HT-29 (cell line): Measurements from ENCODE around the gene WNT7B. TPM values are rescaled to one million over a fixed set of nuclear protein-coding genes. Genes with fewer than 3 reads are reported as not detected.

Experiments
- DNase-seq: peaks from one replicate; pipeline ENCODE4 v3.0.0-alpha.2; 2015; ENCODE audit warnings: low spot score
- total RNA-seq: library from RNA; depleted of rRNA; stranded (reverse); fragments of >200 nt; shearing (Covaris generic); gene quantifications from 2 replicates; pipeline ENCODE4 v1.2.3, GENCODE V29; 2014

WNT7B gene
- total RNA-seq, 1 experiment from 2014 or later, result 31.4 TPM

DNA sequence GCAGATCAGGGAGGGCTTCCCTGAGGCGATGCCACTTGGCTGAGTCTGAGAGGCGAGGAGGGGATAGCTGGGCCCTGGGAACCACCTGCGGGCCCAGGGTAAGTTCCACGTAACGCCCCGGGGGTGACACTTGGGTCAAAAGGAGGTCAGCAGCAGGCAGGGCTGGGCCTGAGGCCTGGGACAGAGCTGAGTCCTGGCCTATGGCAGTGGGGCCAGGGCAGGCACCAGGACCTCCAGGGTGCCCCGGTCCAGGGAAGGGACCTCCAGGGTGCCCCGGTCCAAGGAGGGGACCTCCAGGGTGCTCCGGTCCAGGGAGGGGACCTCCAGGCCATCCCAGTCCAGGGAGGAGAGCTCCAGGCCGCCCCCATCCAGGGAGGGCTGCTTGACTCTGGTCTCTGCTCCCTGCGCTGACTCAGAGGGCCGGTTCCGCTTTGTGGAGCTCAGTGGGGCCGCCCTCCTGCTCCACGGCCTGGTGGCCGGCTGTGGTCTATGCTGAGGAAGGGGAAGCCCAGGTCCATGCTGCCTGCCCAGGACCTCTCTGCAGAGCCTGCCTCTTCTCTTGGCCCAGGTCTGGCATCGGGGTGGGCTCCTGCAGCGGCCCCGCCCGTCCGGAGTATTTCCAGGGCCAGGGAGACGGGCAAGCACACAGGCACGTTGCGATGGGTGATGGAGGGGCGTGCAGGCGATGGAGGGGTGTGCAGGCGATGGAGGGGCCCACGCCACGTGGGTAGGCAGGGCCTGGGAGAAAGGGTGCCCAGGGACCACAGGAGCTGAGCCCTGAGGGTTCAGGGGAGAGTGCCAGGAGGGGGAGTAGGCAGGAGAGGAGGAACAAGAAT is 19.5 kb upstream of the WNT7B start:
- DNase-seq, result no peak

DNA sequence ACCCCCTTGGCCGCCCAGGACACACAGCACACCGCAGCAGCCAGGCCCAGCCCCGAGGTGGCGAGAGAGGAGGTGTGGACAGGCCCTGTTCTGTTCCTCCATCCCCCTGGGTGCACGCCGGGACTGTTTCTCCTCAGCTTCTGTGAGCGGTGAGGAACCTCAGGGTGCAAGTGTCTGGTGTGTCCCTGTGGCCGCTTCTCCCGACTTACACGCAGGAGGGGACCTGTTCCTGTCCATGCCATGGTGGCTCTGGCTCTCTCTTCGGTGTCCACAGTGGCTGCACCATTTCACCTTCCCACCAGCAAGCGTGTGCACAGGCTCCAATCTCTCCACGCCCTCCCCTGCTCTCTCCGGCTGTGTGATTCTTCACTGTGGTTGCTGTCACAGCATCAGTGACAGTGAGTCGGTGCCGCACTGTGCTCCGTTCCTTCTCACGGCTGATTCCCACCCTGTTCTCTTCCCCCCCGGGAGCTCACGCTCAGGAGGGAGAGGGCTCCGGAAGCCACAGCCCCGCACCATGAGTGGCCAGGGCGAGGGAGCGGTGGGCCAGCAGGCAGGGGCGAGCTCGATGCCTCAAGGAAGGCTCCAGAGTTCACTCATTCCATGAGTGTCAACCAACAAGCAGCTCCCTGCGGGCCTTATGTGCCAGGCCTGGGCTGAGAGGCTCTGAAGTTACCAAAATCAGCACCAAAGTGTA is 18.6 kb upstream of the WNT7B start:
- no peak for DNase-seq

DNA sequence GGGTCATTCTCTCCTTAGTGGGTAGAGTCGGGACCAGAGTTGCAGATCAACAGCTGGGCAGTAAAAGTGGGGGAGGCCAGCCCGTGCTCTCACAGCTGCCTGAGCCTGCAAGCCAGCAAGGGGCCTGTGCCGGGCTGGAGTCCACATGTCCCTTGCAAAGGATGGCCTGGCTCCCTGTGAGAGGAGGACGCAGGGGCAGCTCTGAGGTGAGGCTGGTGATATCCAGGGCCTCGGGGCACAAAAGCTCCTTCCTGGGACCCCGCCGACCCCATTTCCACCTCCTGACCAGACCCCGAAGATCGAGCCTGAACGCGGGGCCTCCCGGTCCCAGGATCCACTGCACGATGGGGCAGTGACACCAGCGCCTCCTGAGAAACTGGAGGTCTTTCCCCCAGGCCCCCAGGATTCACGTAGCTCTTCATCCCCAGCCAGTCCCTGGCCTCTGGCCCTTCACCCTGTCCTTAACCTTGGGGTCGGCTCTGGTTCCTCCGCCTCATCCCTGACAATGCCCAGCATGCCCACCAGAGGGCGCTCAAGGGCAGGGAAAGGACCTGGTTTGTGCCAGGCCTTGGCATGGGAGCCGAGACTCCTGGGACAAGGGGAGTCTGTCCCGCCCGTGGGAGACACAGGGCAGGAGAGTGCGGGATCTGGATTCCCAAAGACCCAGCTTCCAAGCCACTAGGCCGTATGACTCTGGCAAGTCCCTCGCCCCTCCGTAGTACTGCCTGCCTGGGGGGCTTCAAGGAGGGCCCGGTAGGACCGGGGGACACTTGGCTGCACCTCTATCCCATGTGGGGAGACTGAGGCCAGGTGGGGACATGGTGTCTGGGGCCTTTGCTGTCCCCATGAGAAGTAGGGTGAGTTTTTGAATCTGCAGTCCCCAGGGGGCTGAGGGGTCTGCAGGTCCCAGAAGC is 17.8 kb upstream of the WNT7B start:
- DNase-seq, result peak; percentile 75

DNA sequence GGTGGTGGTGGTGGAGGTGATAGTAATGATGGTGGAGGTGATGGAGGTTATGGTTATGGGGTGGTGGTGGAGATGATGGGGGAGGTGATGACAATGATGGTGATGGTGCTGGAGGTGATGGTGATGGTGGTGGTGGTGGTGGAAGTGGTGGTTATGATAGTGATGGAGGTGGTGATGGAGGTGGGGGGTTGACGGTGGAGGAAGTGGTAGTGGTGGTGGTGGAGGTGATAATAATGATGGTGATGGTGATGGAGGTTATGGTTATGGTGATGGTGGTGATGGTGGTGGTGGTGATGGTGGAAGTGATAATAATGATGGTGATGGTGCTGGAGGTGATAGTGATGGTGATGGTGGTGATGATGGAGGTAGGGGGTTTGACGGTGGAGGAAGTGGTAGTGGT is 16.9 kb upstream of the WNT7B start:
- DNase-seq, result no peak

DNA sequence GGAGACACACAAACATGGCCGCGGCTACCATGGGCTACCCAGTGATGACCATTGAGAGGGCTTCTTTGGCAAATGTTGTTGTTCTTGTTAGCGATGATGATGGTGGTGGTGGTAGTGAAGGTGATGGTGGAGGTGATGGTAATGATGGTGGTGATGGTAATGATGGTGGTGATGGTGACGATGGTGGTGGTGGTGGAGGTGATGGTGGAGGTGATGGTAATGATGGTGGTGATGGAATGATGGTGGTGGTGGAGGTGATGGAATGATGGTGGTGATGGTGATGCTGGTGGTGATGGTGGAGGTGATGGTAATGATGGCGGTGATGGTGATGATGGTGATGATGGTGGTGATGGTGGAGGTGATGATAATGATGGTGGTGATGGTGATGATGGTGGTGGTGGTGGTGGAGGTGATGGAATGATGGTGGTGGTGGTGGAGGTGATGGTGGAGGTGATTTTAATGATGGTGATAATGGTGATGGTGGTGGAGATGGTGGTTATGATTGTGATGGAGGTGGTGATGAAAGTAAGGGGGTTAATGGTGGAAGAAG is 16.3 kb upstream of the WNT7B start:
- DNase-seq, result no peak

DNA sequence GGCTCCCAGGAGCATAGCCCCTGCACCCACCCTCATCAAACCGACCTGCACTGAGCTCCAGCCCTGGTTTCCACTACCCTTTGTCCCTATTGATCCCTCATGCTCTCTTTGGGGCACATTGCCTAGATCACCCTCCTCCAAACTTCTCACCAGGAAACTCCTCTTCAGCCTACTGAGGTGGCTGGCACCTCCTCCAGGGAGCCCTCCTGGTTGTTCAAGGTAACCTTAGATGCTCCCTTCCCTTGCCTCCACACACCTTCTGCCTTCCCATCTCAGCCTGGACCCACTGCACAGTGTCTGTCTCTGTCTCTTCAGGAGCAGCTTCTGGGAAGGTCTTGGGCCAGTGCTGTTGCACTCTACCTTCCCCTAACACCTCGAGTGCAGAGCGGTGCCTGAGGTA is 15.8 kb upstream of the WNT7B start:
- DNase-seq, result no peak

- DNase-seq, result no peak
These were observed 14.1 kb upstream of the WNT7B start for GRCh38 chr22:45991098-45991497.

- no peak for DNase-seq
These were observed 10.3 kb upstream of the WNT7B start for GRCh38 chr22:45987136-45987861.

- DNase-seq, result no peak
These were observed 7.5 kb upstream of the WNT7B start for GRCh38 chr22:45984316-45984916.

DNA sequence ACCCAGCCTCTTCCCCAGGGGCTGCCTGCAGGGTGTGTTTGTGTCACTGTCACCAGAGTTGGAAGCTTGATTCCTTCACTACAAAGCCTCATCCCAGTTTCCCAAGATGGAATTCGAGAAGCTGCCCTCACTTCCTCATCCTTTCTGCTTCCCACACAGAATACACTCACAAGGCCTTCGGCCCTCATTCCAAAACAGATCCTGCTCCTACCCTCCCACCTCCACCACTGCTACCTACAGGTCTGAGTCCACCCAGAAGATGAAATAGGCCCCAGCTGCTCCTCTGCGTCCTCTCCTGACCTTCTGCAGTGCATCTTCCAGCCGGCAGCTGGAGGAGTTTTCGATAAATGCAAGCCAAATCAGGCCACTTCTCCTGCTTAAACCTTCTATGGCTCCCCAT is 6.8 kb upstream of the WNT7B start:
- DNase-seq, result no peak

- DNase-seq, result no peak
These were observed 3.8 kb upstream of the WNT7B start for GRCh38 chr22:45980761-45981160.

DNA sequence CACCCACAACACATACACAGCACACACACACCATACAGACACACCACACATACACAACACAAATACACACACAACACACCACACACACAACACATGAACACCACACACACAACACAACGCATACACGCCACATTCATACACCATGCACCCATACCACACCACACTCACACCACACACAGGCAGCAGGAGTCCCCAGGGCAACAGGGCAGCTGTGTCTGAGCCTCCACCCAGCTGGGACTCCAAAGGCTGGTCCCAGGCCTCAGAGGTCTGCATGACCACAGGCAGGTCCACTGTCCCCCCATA is 3.3 kb upstream of the WNT7B start:
- no peak for DNase-seq

- peak; percentile 11 for DNase-seq
These were observed 1.3 kb upstream of the WNT7B start for GRCh38 chr22:45978275-45978713.

DNA sequence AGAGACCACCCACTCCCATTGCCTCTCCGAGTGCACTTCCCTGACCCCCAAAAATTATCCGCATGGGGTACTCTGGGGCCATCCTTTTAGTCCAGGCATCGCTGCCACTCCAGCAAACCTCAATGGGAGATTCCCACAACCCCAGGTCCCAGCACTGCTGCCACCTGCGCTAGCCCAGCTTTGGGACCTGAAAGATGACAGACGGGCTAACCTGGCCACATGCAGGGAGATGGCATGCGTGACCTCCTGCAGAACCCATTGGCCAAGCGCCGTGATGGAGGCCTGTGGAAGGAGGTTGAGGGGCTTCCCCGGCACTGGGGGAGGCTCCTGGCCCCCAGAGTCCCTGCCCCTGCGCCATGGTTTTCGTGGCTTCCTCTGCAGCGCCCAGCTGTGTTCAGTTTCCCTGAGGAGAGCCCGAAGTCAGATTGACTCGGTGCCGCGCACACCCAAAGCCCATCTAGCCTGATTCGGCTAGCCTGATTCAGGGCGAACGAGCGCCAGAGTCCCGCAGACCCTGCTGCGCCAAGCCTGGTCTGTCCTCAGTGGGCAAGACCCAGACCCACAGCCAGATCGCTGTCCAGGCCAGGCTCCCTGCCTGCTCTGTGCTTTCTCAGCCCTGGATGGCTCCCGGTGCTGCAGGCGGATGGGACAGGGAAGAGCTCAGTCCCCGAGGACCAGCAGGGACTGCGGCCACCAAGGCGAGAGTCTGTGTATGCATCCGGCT is 751 bp upstream of the WNT7B start:
- peak; percentile 51 for DNase-seq

- peak; percentile 18 for DNase-seq
These were observed 534 bp downstream of the WNT7B start for GRCh38 chr22:45976254-45977002.

DNA sequence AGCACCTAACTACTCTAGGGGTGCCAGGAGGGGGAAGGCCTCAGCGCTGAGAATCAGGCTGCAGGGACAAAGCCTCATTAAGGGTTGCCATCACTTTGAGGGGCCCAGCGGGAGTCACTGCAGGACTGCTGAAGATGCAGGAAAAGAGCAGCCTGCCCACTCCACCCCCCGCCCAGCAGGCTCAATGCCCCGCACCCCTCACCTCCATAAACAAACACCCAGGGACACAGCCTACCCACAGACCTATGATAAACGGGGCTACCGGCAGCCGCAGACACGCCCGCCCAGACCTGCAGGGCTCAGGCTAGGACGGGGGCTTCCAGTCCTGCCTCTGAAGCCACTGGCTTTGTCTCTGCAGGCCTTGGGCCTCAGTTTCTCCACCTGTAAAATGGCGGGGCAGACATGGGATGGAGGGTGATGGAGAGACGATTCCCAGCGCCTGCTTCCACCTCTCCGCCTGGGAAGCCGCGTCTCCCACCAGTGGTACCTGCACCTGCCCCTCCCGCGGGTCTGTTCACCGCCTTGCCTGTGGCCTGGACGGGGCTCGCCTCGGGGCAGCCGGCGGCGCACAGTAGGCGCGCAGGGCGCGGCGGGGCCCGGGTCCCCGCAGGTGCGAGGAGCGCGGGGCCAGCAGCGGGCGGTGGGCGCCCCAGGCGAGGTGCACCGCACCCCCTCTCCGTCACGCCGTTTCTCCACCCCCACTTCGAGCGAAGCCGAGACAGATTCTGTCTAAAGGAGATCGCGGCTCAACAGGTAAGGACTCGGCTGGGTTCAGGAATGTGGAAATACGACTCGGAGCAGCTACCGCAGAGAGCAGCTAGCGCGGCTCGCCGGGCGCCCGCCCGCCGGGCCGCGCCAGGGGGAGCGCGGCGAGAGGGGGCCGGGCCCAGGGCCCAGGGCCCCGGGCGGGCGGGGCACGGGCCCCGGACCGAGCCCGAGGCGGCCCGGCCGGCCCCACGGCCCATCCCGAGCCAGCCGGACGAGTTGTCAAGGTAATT is 1.5 kb downstream of the WNT7B start:
- peak; percentile 46 for DNase-seq

DNA sequence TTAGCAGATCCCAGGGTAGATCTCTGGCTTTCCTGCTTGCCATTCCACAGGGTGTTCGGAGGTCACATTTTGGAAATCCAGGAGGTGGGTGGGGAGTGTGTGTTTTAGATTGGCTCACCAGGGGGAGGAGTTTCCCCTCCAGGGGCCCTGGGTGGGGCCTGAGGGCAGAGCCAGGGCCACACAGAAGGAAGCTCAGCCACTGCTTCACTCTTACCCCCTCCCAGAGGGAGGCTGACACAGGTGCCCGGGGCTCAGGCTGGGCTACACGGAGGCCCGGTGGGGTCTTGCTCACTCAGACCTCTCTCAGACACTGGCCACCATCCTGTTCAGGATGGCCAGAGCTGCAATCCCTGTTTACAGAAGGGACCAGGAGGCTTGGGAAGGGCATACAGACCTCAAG is 2.5 kb downstream of the WNT7B start:
- DNase-seq, result peak; percentile 26

GRCh38 chr22:45972889-45973253 is 4.1 kb downstream of the WNT7B start:
- DNase-seq, result no peak
